H9 (cell line): ENCODE results near the gene KRTAP6-3. TPM values are rescaled to one million over a fixed set of nuclear protein-coding genes. Genes with fewer than 3 reads are reported as not detected.

Experiments used
- DNase-seq: peaks from one replicate; pipeline ENCODE4 v3.0.0-alpha.2; 2017
- H2AFZ ChIP-seq: one replicate; pipeline ENCODE4 v1.6.1; 2013; ENCODE audit warnings: mild to moderate bottlenecking, low read length, control low read depth, moderate library complexity
- H2AK5ac ChIP-seq: 2 replicates; pipeline ENCODE4 v1.6.1; 2013; ENCODE audit warnings: low read length, control low read depth, mixed read lengths; ENCODE audit not compliant: insufficient read length
- H2BK120ac ChIP-seq: one replicate; pipeline ENCODE4 v1.6.1; 2013; ENCODE audit warnings: low read depth, mild to moderate bottlenecking, low read length, control low read depth, inconsistent platforms; ENCODE audit not compliant: poor library complexity, severe bottlenecking
- H2BK12ac ChIP-seq: 2 replicates; pipeline ENCODE4 v1.6.1; 2013; ENCODE audit warnings: low read length, control low read depth, mixed read lengths, low read depth; ENCODE audit not compliant: insufficient read length
- H2BK15ac ChIP-seq: 2 replicates; pipeline ENCODE4 v1.6.1; 2013; ENCODE audit warnings: low read depth, low read length, control low read depth
- H2BK20ac ChIP-seq: one replicate; pipeline ENCODE4 v1.6.1; 2013; ENCODE audit warnings: low read depth, mild to moderate bottlenecking, low read length, control low read depth, inconsistent platforms; ENCODE audit not compliant: poor library complexity, severe bottlenecking
- H2BK5ac ChIP-seq: 2 replicates; pipeline ENCODE4 v1.6.1; 2013; ENCODE audit warnings: low read length, control low read depth, mixed read lengths; ENCODE audit not compliant: insufficient read length
- H3K14ac ChIP-seq: 2 replicates; pipeline ENCODE4 v1.6.1; 2013; ENCODE audit warnings: low read length, control low read depth; ENCODE audit not compliant: insufficient read depth
- H3K18ac ChIP-seq: 2 replicates; pipeline ENCODE4 v1.6.1; 2013; ENCODE audit warnings: low read depth, mild to moderate bottlenecking, mixed read lengths, low read length, control low read depth; ENCODE audit not compliant: insufficient read length
- H3K23ac ChIP-seq: 2 replicates; pipeline ENCODE4 v1.6.1; 2013; ENCODE audit warnings: low read length, control low read depth, mixed read lengths, low read depth; ENCODE audit not compliant: insufficient read length
- H3K23me2 ChIP-seq: 2 replicates; pipeline ENCODE4 v1.6.1; 2013; ENCODE audit warnings: low read depth, mild to moderate bottlenecking, mixed read lengths, low read length, control low read depth; ENCODE audit not compliant: insufficient read length, poor library complexity, severe bottlenecking
- H3K27ac ChIP-seq: 2 replicates; pipeline ENCODE4 v1.5.1; 2013; ENCODE audit warnings: low read length, control low read depth, mixed read lengths, low read depth; ENCODE audit not compliant: insufficient read length
- H3K27me3 ChIP-seq: 2 replicates; pipeline ENCODE4 v1.6.1; 2013; ENCODE audit warnings: low read length, control low read depth, inconsistent platforms; ENCODE audit not compliant: insufficient read depth
- H3K4ac ChIP-seq: 2 replicates; pipeline ENCODE4 v1.6.1; 2013; ENCODE audit warnings: low read depth, mild to moderate bottlenecking, control low read depth, inconsistent platforms, low read length, moderate library complexity
- H3K4me1 ChIP-seq: 2 replicates; pipeline ENCODE4 v1.6.1; 2013; ENCODE audit warnings: low read length, control low read depth, inconsistent platforms; ENCODE audit not compliant: insufficient read depth
- H3K4me2 ChIP-seq: 2 replicates; pipeline ENCODE4 v1.6.1; 2013; ENCODE audit warnings: low read length, control low read depth, mixed read lengths; ENCODE audit not compliant: insufficient read length, insufficient read depth
- H3K56ac ChIP-seq: 2 replicates; pipeline ENCODE4 v1.6.1; 2013; ENCODE audit warnings: low read depth, mild to moderate bottlenecking, mixed read lengths, low read length, control low read depth; ENCODE audit not compliant: insufficient read length
- H3K79me1 ChIP-seq: 2 replicates; pipeline ENCODE4 v1.6.1; 2013; ENCODE audit warnings: low read depth, mild to moderate bottlenecking, moderate library complexity, low read length, control low read depth, inconsistent platforms; ENCODE audit not compliant: insufficient read depth, poor library complexity, severe bottlenecking
- H3K79me2 ChIP-seq: 2 replicates; pipeline ENCODE4 v1.6.1; 2013; ENCODE audit warnings: low read length, control low read depth, inconsistent platforms; ENCODE audit not compliant: insufficient read depth
- H3K9ac ChIP-seq: 2 replicates; pipeline ENCODE4 v1.6.1; 2013; ENCODE audit warnings: low read length, control low read depth, mixed read lengths; ENCODE audit not compliant: insufficient read length; ENCODE audit errors: extremely low read depth
- H3K9me3 ChIP-seq: one replicate; pipeline ENCODE4 v1.6.1; 2013; ENCODE audit warnings: low read depth, low read length, inconsistent platforms; ENCODE audit not compliant: control insufficient read depth
- H3T11ph ChIP-seq: one replicate; pipeline ENCODE4 v1.6.1; 2013; ENCODE audit warnings: mild to moderate bottlenecking, low read length, control low read depth, inconsistent platforms
- H4K20me1 ChIP-seq: one replicate; pipeline ENCODE4 v1.6.1; 2013; ENCODE audit not compliant: control insufficient read depth, insufficient read length, insufficient read depth
- H4K5ac ChIP-seq: 2 replicates; pipeline ENCODE4 v1.6.1; 2013; ENCODE audit warnings: low read depth, mild to moderate bottlenecking, mixed read lengths, low read length, control low read depth; ENCODE audit not compliant: insufficient read length
- H4K8ac ChIP-seq: replicated peaks from 2 replicates; pipeline ENCODE4 v1.6.1; 2013; ENCODE audit warnings: low read length, control low read depth, mixed read lengths, low read depth; ENCODE audit not compliant: insufficient read length
- H4K91ac ChIP-seq: 2 replicates; pipeline ENCODE4 v1.6.1; 2013; ENCODE audit warnings: low read depth, mild to moderate bottlenecking, moderate library complexity, mixed read lengths, low read length, control low read depth; ENCODE audit not compliant: insufficient read length
- H3K27ac Mint-ChIP-seq, 3 experiments: 2 replicates in 2 of 3; 3 replicates in 1 of 3; pipeline ENCODE4 v1.8.0; 2020 to 2021; ENCODE audit warnings: mixed read lengths in 3 of 3, mild to moderate bottlenecking in 1 of 3, moderate library complexity in 1 of 3
- H3K27me3 Mint-ChIP-seq: 2 replicates; pipeline ENCODE4 v1.8.0; 2021; ENCODE audit warnings: low read depth, mild to moderate bottlenecking, moderate library complexity, mixed read lengths
- H3K36me3 Mint-ChIP-seq, 3 experiments: 2 replicates in 2 of 3; 3 replicates in 1 of 3; pipeline ENCODE4 v1.8.0; 2020 to 2021; ENCODE audit warnings: low read depth in 3 of 3, mixed read lengths in 3 of 3; ENCODE audit not compliant: insufficient read depth in 1 of 3
- H3K4me1 Mint-ChIP-seq, 2 experiments: 2 replicates each; pipeline ENCODE4 v1.8.0; 2020; ENCODE audit warnings: mixed read lengths in 2 of 2
- H3K4me3 Mint-ChIP-seq, 2 experiments: 2 replicates in 1 of 2; 3 replicates in 1 of 2; pipeline ENCODE4 v1.8.0; 2020 to 2021; ENCODE audit warnings: mild to moderate bottlenecking in 2 of 2, mixed read lengths in 2 of 2, moderate library complexity in 1 of 2
- H3K9me3 Mint-ChIP-seq, 2 experiments: 2 replicates in 1 of 2; 3 replicates in 1 of 2; pipeline ENCODE4 v1.8.0; 2020; ENCODE audit warnings: mild to moderate bottlenecking in 2 of 2, mixed read lengths in 2 of 2, moderate library complexity in 1 of 2
- CTCF ChIP-seq: fragments of 200-600 bp; sonication (generic); conservative IDR thresholded peaks from 3 replicates; pipeline ENCODE4 v1.8.0; 2021; ENCODE audit warnings: antibody characterized with exemption, mild to moderate bottlenecking
- WGBS: extraction: QIAGEN DNeasy Blood & Tissue Kit; methylation state at CpG from one replicate; pipeline ENCODE4 v1.1.7; 2013; ENCODE audit warnings: missing lambda C conversion rate, low lambda C conversion rate, mixed read lengths; ENCODE audit not compliant: insufficient read length; ENCODE audit errors: extremely low coverage; 5-methylcytosine and 5-hydroxymethylcytosine counted together
- total RNA-seq: library from RNA; stranded (reverse); gene quantifications from 2 replicates; pipeline ENCODE4 v1.2.1, GENCODE V29; 2021

The KRTAP6-3 gene
- total RNA-seq, 1 experiment from 2014 or later, result not detected

DNA sequence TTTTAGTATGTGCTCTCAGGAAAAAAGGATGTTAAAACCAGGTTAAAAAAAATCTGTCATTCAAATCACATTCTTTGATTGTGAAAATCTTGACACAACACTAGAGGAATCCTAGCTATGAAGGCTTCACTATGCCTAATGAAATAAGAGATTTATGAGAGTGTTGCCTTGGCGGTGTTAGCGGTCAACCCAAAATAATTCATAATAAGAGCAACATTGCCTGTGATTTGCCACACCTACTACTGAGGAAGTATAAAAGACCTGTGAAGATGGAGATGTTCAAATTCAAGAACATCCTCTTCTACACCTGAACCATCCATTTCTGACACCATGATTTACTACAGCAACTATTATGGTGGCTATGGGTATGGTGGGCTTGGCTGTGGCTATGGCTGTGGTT is 23.9 kb downstream of the KRTAP6-3 start, which contains the start of gene KRTAP20-1:
TSS of gene KRTAP20-1 (plus strand) at position 301 of the 400 bp plus-strand sequence. CDS start at position 331, 30 bp downstream.
- Mint-ChIP-seq H3K27me3 (no peaks in the 10 kb centered on the region; the same call in none of the 2 replicates), H3K27ac (no peak within 1 kb of the TSS; a peak in 1 of 7 replicates), H3K9me3 (peaks cover 0 to 24% of the 10 kb centered on the region in 2 experiments; a peak in 3 of 5 replicates), H3K36me3 (peaks cover 0 to 9% (median under 1%) of the 10 kb centered on the region in 3 experiments; a peak in 4 of 7 replicates), H3K4me1 (no peaks in the 10 kb centered on the region), H3K4me3 (no peak within 1 kb of the TSS)
- Histone ChIP-seq H2AK5ac (no peak within 1 kb of the TSS), H3K9ac (no peak within 1 kb of the TSS), H3K9me3 (no peaks in the 10 kb centered on the region), H3K79me1 (no peaks in the 10 kb centered on the region), H2BK5ac (no peak within 1 kb of the TSS), H3K14ac (no peak within 1 kb of the TSS), H3T11ph (no peak within 1 kb of the TSS), H2BK15ac (no peak within 1 kb of the TSS), H3K23me2 (no peaks in the 10 kb centered on the region), H2BK12ac (no peak within 1 kb of the TSS), H3K4ac (no peak within 1 kb of the TSS), H3K27me3 (no peaks in the 10 kb centered on the region), H3K4me1 (no peaks in the 10 kb centered on the region), H4K5ac (no peak within 1 kb of the TSS), H2BK20ac (no peak within 1 kb of the TSS), H4K20me1 (no peaks in the 10 kb centered on the region), H3K56ac (no peak within 1 kb of the TSS), H4K8ac (no peak within 1 kb of the TSS), H2BK120ac (no peak within 1 kb of the TSS), H2AFZ (no peak within 1 kb of the TSS), H3K18ac (no peak within 1 kb of the TSS), H3K27ac (no peak within 1 kb of the TSS), H3K79me2 (no peaks in the 10 kb centered on the region), H3K23ac (no peak within 1 kb of the TSS), H3K4me2 (no peak within 1 kb of the TSS), H4K91ac (no peak within 1 kb of the TSS)
- WGBS, result no CpG with 5 or more reads among the region's 2 CpGs
- no peak for DNase-seq
- no peak for TF ChIP-seq CTCF
